Hepatocyte (in vitro differentiated cells): ENCODE results near the gene TSPAN33.

Source experiments
- EZH2 ChIP-seq: fragments of 200-600 bp; sonication (generic); IDR thresholded peaks from 2 replicates; pipeline ENCODE4 v1.6.1; 2016; ENCODE audit warnings: antibody characterized with exemption, mild to moderate bottlenecking, borderline replicate concordance
- EZH2phosphoT487 ChIP-seq: fragments of 200-600 bp; sonication (generic); IDR thresholded peaks from one replicate; pipeline ENCODE4 v1.6.1; 2018; ENCODE audit warnings: antibody characterized with exemption, mild to moderate bottlenecking, low read depth, moderate library complexity; ENCODE audit not compliant: unreplicated experiment, severe bottlenecking
- TF ChIP-seq, protein P1 (sequence below): fragments of 200-600 bp; sonication (generic); IDR thresholded peaks from 2 replicates; pipeline ENCODE4 v1.5.1; 2016; ENCODE audit warnings: antibody characterized with exemption, mild to moderate bottlenecking; ENCODE audit not compliant: poor library complexity

DNA sequence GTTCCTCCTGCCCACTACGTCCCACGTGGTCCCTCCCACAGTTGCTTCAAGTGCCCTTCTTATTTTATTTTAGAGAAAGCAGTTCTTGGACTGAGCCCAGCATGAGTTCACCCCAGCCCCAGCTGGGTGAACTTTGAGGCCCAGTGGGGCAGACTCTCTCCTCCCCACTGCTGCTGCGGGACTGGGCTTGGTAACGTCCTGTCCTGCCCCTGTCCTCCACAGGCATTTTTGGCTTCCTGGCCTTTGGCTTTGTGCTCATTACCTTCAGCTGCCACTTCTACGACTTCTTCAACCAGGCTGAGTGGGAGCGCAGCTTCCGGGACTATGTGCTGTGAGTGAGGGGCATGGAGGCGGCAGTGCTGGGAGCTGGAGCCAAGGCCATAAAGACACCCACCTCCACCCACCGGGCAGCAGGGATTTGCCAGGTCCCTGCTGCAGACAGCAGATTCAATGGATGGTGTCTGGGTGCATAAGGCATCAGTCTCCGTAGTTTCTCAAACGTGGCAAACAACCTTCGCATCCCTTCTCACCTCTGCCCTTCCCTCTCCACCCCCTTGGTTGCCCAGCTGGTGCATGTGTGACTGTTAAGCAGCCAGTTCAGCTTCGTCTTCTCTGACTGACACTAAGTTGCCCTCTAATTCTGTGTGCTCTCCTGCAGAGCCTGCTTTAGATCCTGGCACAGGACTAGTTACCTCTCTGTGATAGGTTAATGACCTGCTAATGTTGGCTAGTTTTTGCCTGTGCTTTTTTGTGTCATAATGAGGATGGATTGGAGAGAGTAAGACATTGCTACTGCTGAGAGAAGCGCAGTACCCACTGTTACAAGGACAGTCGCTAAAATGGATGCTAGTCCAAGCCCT lies 64.8 kb downstream of the TSPAN33 start:
- TF ChIP-seq, protein P1, sequence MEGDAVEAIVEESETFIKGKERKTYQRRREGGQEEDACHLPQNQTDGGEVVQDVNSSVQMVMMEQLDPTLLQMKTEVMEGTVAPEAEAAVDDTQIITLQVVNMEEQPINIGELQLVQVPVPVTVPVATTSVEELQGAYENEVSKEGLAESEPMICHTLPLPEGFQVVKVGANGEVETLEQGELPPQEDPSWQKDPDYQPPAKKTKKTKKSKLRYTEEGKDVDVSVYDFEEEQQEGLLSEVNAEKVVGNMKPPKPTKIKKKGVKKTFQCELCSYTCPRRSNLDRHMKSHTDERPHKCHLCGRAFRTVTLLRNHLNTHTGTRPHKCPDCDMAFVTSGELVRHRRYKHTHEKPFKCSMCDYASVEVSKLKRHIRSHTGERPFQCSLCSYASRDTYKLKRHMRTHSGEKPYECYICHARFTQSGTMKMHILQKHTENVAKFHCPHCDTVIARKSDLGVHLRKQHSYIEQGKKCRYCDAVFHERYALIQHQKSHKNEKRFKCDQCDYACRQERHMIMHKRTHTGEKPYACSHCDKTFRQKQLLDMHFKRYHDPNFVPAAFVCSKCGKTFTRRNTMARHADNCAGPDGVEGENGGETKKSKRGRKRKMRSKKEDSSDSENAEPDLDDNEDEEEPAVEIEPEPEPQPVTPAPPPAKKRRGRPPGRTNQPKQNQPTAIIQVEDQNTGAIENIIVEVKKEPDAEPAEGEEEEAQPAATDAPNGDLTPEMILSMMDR: no peak
- TF ChIP-seq EZH2 (no peak), EZH2phosphoT487 (no peak)
